HepG2 (cell line): ENCODE measurements around the gene PARD3.

ENCODE experiments used
- BRCA1 ChIP-seq: sonication (generic); formaldehyde crosslinking; IDR thresholded peaks from 2 replicates; pipeline ENCODE4 v1.4.0; 2020; ENCODE audit warnings: missing genetic modification reagents
- CBX2 ChIP-seq, 2 experiments: fragments of 200-600 bp in 1 of 2; sonication (generic); formaldehyde crosslinking in 1 of 2; IDR thresholded peaks; 2 replicates each; pipeline versions ENCODE4 v1.7.0 to v1.8.1; 2018 to 2022; ENCODE audit warnings: low read depth in 2 of 2, low read length in 1 of 2, mild to moderate bottlenecking in 1 of 2, missing genetic modification reagents in 1 of 2
- CREM ChIP-seq, 2 experiments: sonication (generic) in 1 of 2; formaldehyde crosslinking in 1 of 2; IDR thresholded peaks; 2 replicates each; pipeline versions ENCODE4 v1.4.0 to v1.6.1; 2016 to 2020; ENCODE audit warnings: antibody characterized with exemption in 1 of 2, mild to moderate bottlenecking in 1 of 2, missing genetic modification reagents in 1 of 2
- EZH2 ChIP-seq: conservative IDR thresholded peaks from 2 replicates; pipeline ENCODE4 v1.6.1; 2012; ENCODE audit warnings: mild to moderate bottlenecking, low read depth, low read length, moderate library complexity
- SNAPC4 ChIP-seq: sonication (generic); formaldehyde crosslinking; IDR thresholded peaks from 2 replicates; pipeline ENCODE4 v1.4.0; 2020; ENCODE audit warnings: mild to moderate bottlenecking, missing genetic modification reagents
- TF ChIP-seq, protein P1 (sequence below): sonication (generic); formaldehyde crosslinking; IDR thresholded peaks from 2 replicates; pipeline ENCODE4 v1.5.0; 2020; ENCODE audit warnings: mild to moderate bottlenecking, missing genetic modification reagents, moderate library complexity
- TF ChIP-seq, protein P2 (sequence below): sonication (generic); formaldehyde crosslinking; IDR thresholded peaks from 2 replicates; pipeline ENCODE4 v1.4.0; 2020; ENCODE audit warnings: missing genetic modification reagents, borderline replicate concordance

DNA sequence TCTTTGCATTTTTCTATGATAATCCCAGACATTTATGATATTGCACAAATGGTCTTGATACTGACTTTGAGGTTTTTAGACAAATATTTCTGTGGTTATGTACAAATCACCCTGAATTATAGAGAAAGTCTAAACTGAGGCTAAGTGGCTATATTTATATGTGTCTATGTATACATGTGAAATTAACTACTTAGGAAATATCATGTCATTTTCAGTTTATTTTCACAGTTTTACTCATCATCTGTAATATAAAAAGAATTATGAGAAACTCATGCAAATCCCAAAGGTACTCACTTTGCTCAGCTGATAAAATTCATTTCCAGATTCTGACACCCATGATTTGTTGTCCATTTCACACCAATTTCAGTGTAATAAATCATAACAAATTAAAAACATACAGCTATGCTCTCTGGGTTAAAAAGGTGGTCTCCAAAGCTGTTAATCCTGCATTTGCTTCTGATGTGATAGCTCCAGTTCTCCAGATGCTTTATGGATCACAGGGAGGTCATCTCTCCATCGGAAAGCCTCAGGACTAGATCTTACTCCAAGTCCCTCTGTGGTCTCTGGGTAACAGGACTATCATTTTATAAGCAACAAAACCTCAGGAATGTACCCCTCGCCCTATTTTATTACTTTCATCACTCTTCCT is 673.9 kb downstream of the PARD3 start:
- TF ChIP-seq CBX2 (IDR thresholded peaks at IDR 0.05; ENCODE audit: low read depth, low read length) (no peak), CBX2 (CRISPR knock-in tag; IDR thresholded peaks at IDR 0.05; ENCODE audit: low read depth) (no peak), CREM (IDR thresholded peaks at IDR 0.05) (no peak), CREM (CRISPR knock-in tag; IDR thresholded peaks at IDR 0.05) (no peak), EZH2 (no peak), BRCA1 (CRISPR knock-in tag) (no peak), SNAPC4 (no peak)
- TF ChIP-seq, protein P1, sequence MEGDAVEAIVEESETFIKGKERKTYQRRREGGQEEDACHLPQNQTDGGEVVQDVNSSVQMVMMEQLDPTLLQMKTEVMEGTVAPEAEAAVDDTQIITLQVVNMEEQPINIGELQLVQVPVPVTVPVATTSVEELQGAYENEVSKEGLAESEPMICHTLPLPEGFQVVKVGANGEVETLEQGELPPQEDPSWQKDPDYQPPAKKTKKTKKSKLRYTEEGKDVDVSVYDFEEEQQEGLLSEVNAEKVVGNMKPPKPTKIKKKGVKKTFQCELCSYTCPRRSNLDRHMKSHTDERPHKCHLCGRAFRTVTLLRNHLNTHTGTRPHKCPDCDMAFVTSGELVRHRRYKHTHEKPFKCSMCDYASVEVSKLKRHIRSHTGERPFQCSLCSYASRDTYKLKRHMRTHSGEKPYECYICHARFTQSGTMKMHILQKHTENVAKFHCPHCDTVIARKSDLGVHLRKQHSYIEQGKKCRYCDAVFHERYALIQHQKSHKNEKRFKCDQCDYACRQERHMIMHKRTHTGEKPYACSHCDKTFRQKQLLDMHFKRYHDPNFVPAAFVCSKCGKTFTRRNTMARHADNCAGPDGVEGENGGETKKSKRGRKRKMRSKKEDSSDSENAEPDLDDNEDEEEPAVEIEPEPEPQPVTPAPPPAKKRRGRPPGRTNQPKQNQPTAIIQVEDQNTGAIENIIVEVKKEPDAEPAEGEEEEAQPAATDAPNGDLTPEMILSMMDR (CRISPR knock-in tag) = no peak
- TF ChIP-seq, protein P2, sequence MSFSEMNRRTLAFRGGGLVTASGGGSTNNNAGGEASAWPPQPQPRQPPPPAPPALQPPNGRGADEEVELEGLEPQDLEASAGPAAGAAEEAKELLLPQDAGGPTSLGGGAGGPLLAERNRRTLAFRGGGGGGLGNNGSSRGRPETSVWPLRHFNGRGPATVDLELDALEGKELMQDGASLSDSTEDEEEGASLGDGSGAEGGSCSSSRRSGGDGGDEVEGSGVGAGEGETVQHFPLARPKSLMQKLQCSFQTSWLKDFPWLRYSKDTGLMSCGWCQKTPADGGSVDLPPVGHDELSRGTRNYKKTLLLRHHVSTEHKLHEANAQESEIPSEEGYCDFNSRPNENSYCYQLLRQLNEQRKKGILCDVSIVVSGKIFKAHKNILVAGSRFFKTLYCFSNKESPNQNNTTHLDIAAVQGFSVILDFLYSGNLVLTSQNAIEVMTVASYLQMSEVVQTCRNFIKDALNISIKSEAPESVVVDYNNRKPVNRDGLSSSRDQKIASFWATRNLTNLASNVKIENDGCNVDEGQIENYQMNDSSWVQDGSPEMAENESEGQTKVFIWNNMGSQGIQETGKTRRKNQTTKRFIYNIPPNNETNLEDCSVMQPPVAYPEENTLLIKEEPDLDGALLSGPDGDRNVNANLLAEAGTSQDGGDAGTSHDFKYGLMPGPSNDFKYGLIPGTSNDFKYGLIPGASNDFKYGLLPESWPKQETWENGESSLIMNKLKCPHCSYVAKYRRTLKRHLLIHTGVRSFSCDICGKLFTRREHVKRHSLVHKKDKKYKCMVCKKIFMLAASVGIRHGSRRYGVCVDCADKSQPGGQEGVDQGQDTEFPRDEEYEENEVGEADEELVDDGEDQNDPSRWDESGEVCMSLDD (CRISPR knock-in tag) = no peak
